Measurements from ENCODE around the gene C1QC. TPM values are rescaled to one million over a fixed set of nuclear protein-coding genes. Genes with fewer than 3 reads are reported as not detected.

C1QC gene
- total and polyA plus RNA-seq, 2 experiments from 2014 or later, result not detected

GRCh38 chr1:22636353-22636752 lies 7.1 kb upstream of the C1QC start, which contains the start of gene C1QA:
C1QA (plus strand) TSS chr1:22636628; CDS start chr1:22637617, 989 bp downstream.
- no peak within 1 kb of the TSS for H2AFZ ChIP-seq
- no peak within 1 kb of the TSS for H3K4me2 ChIP-seq
- H3K79me2 ChIP-seq (replicated peaks; ENCODE audit: insufficient read depth), result no peaks in the 10 kb centered on the region
- H3K36me3 Mint-ChIP-seq (ENCODE audit: low read depth), result no peaks in the 10 kb centered on the region
- DNase-seq (ENCODE audit: low spot score) (no peak), ATAC-seq (no peak)
- H3K4me3 ChIP-seq, result no peak within 1 kb of the TSS
- no peaks in the 10 kb centered on the region for H3F3A ChIP-seq (replicated peaks; ENCODE audit: low read depth)
- H3K27me3 ChIP-seq (ENCODE audit: insufficient read depth), result no peaks in the 10 kb centered on the region
- H4K20me1 ChIP-seq (replicated peaks; ENCODE audit: insufficient read depth), result no peaks in the 10 kb centered on the region
- no peaks in the 10 kb centered on the region; the same call in 2 of the 3 replicates for H3K9me3 Mint-ChIP-seq
- no peaks in the 10 kb centered on the region for H3K9me2 ChIP-seq (ENCODE audit: insufficient read depth)
- H3K4me1 ChIP-seq (ENCODE audit: insufficient read depth), result peaks cover 8% of the 10 kb centered on the region
- H3K27ac Mint-ChIP-seq, result no peak within 1 kb of the TSS
- H3K27ac ChIP-seq (ENCODE audit: low read depth), result no peak within 1 kb of the TSS
- peaks cover 7% of the 10 kb centered on the region for H3K27me3 Mint-ChIP-seq (ENCODE audit: insufficient read depth, low read depth, poor library complexity)
- H3K4me3 Mint-ChIP-seq, result no peak within 1 kb of the TSS
- TF ChIP-seq JUNB (IDR thresholded peaks at IDR 0.05; ENCODE audit: unreplicated experiment) (no peak), EZH2 (IDR thresholded peaks at IDR 0.05; ENCODE audit: low read depth, unreplicated experiment) (no peak), CREB1 (CRISPR knock-in tag; IDR thresholded peaks at IDR 0.05; ENCODE audit: low read depth) (no peak), STAT1 (IDR thresholded peaks at IDR 0.05; ENCODE audit: unreplicated experiment) (no peak), ZNF331 (CRISPR knock-in tag; IDR thresholded peaks at IDR 0.05; ENCODE audit: low read depth) (no peak)
- TF ChIP-seq, protein P1, sequence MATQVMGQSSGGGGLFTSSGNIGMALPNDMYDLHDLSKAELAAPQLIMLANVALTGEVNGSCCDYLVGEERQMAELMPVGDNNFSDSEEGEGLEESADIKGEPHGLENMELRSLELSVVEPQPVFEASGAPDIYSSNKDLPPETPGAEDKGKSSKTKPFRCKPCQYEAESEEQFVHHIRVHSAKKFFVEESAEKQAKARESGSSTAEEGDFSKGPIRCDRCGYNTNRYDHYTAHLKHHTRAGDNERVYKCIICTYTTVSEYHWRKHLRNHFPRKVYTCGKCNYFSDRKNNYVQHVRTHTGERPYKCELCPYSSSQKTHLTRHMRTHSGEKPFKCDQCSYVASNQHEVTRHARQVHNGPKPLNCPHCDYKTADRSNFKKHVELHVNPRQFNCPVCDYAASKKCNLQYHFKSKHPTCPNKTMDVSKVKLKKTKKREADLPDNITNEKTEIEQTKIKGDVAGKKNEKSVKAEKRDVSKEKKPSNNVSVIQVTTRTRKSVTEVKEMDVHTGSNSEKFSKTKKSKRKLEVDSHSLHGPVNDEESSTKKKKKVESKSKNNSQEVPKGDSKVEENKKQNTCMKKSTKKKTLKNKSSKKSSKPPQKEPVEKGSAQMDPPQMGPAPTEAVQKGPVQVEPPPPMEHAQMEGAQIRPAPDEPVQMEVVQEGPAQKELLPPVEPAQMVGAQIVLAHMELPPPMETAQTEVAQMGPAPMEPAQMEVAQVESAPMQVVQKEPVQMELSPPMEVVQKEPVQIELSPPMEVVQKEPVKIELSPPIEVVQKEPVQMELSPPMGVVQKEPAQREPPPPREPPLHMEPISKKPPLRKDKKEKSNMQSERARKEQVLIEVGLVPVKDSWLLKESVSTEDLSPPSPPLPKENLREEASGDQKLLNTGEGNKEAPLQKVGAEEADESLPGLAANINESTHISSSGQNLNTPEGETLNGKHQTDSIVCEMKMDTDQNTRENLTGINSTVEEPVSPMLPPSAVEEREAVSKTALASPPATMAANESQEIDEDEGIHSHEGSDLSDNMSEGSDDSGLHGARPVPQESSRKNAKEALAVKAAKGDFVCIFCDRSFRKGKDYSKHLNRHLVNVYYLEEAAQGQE (IDR thresholded peaks at IDR 0.05; ENCODE audit: unreplicated experiment), result no peak
- TF ChIP-seq, protein P2, sequence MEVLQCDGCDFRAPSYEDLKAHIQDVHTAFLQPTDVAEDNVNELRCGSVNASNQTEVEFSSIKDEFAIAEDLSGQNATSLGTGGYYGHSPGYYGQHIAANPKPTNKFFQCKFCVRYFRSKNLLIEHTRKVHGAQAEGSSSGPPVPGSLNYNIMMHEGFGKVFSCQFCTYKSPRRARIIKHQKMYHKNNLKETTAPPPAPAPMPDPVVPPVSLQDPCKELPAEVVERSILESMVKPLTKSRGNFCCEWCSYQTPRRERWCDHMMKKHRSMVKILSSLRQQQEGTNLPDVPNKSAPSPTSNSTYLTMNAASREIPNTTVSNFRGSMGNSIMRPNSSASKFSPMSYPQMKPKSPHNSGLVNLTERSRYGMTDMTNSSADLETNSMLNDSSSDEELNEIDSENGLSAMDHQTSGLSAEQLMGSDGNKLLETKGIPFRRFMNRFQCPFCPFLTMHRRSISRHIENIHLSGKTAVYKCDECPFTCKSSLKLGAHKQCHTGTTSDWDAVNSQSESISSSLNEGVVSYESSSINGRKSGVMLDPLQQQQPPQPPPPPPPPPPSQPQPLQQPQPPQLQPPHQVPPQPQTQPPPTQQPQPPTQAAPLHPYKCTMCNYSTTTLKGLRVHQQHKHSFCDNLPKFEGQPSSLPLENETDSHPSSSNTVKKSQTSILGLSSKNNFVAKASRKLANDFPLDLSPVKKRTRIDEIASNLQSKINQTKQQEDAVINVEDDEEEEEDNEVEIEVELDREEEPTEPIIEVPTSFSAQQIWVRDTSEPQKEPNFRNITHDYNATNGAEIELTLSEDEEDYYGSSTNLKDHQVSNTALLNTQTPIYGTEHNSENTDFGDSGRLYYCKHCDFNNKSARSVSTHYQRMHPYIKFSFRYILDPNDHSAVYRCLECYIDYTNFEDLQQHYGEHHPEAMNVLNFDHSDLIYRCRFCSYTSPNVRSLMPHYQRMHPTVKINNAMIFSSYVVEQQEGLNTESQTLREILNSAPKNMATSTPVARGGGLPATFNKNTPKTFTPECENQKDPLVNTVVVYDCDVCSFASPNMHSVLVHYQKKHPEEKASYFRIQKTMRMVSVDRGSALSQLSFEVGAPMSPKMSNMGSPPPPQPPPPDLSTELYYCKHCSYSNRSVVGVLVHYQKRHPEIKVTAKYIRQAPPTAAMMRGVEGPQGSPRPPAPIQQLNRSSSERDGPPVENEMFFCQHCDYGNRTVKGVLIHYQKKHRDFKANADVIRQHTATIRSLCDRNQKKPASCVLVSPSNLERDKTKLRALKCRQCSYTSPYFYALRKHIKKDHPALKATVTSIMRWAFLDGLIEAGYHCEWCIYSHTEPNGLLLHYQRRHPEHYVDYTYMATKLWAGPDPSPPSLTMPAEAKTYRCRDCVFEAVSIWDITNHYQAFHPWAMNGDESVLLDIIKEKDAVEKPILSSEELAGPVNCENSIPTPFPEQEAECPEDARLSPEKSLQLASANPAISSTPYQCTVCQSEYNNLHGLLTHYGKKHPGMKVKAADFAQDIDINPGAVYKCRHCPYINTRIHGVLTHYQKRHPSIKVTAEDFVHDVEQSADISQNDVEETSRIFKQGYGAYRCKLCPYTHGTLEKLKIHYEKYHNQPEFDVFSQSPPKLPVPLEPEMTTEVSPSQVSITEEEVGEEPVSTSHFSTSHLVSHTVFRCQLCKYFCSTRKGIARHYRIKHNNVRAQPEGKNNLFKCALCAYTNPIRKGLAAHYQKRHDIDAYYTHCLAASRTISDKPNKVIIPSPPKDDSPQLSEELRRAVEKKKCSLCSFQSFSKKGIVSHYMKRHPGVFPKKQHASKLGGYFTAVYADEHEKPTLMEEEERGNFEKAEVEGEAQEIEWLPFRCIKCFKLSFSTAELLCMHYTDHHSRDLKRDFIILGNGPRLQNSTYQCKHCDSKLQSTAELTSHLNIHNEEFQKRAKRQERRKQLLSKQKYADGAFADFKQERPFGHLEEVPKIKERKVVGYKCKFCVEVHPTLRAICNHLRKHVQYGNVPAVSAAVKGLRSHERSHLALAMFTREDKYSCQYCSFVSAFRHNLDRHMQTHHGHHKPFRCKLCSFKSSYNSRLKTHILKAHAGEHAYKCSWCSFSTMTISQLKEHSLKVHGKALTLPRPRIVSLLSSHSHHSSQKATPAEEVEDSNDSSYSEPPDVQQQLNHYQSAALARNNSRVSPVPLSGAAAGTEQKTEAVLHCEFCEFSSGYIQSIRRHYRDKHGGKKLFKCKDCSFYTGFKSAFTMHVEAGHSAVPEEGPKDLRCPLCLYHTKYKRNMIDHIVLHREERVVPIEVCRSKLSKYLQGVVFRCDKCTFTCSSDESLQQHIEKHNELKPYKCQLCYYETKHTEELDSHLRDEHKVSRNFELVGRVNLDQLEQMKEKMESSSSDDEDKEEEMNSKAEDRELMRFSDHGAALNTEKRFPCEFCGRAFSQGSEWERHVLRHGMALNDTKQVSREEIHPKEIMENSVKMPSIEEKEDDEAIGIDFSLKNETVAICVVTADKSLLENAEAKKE (CRISPR knock-in tag; IDR thresholded peaks at IDR 0.05), result no peak
- TF ChIP-seq, protein P3, sequence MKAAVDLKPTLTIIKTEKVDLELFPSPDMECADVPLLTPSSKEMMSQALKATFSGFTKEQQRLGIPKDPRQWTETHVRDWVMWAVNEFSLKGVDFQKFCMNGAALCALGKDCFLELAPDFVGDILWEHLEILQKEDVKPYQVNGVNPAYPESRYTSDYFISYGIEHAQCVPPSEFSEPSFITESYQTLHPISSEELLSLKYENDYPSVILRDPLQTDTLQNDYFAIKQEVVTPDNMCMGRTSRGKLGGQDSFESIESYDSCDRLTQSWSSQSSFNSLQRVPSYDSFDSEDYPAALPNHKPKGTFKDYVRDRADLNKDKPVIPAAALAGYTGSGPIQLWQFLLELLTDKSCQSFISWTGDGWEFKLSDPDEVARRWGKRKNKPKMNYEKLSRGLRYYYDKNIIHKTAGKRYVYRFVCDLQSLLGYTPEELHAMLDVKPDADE (IDR thresholded peaks at IDR 0.05), result no peak
- H3K36me3 ChIP-seq (ENCODE audit: insufficient read depth), result no peaks in the 10 kb centered on the region
- H3K4me1 Mint-ChIP-seq, result peaks cover 12% of the 10 kb centered on the region
